Stimulated activated memory B cell treated with anti-CD40 and anti-IgM and Interleukin-4, amounts not matched to agents 10 μg/mL and 1 μg/mL and 100 μg/mL, for 72 hours (primary cell): Measurements from ENCODE around the gene ERC2.

Experiments used
- ATAC-seq: fragments of 150-1000 bp; cut with Tn5 transposase; 2 replicates; pipeline ENCODE4 v1.10.0; 2021
- H3K27ac Mint-ChIP-seq: one replicate; pipeline ENCODE4 v1.8.0; 2022; ENCODE audit warnings: mild to moderate bottlenecking, mixed read lengths
- H3K27me3 Mint-ChIP-seq: one replicate; pipeline ENCODE4 v1.8.0; 2022; ENCODE audit warnings: mixed read lengths
- H3K36me3 Mint-ChIP-seq: one replicate; pipeline ENCODE4 v1.8.0; 2022; ENCODE audit warnings: mixed read lengths
- H3K4me1 Mint-ChIP-seq: one replicate; pipeline ENCODE4 v1.8.0; 2022; ENCODE audit warnings: mixed read lengths
- H3K4me3 Mint-ChIP-seq: one replicate; pipeline ENCODE4 v1.8.0; 2022; ENCODE audit warnings: mild to moderate bottlenecking, moderate library complexity, mixed read lengths
- H3K9me3 Mint-ChIP-seq: one replicate; pipeline ENCODE4 v1.8.0; 2022; ENCODE audit warnings: mixed read lengths

The ERC2 gene

GRCh38 chr3:55714057-55714456, 754.2 kb downstream of the ERC2 start:
- Mint-ChIP-seq H3K9me3 (no peaks in the 10 kb centered on the region), H3K36me3 (no peaks in the 10 kb centered on the region)

GRCh38 chr3:55711646-55712045, 756.6 kb downstream of the ERC2 start:
- Mint-ChIP-seq H3K36me3 (no peaks in the 10 kb centered on the region), H3K4me3 (no peak overlapping the region), H3K9me3 (peaks cover 3% of the 10 kb centered on the region), H3K27me3 (no peaks in the 10 kb centered on the region), H3K4me1 (no peaks in the 10 kb centered on the region), H3K27ac (no peak overlapping the region)
- no peak for ATAC-seq

More at GRCh38 chr3:55714057-55714456, 754.2 kb downstream of the ERC2 start:
- no peak overlapping the region for H3K4me3 Mint-ChIP-seq
- no peaks in the 10 kb centered on the region for H3K4me1 Mint-ChIP-seq
- H3K27me3 Mint-ChIP-seq: no peaks in the 10 kb centered on the region
- no peak for ATAC-seq
- H3K27ac Mint-ChIP-seq: no peak overlapping the region

- H3K36me3 Mint-ChIP-seq: no peaks in the 10 kb centered on the region
Observed at GRCh38 chr3:55709411-55710012, 758.8 kb downstream of the ERC2 start.

GRCh38 chr3:55708921-55709320, 759.3 kb downstream of the ERC2 start:
- Mint-ChIP-seq H3K4me1 (no peaks in the 10 kb centered on the region), H3K27ac (no peak overlapping the region), H3K27me3 (no peaks in the 10 kb centered on the region), H3K4me3 (no peak overlapping the region), H3K36me3 (no peaks in the 10 kb centered on the region), H3K9me3 (peaks cover 3% of the 10 kb centered on the region)
- ATAC-seq: no peak

More at GRCh38 chr3:55709411-55710012, 758.8 kb downstream of the ERC2 start:
- ATAC-seq: no peak
- no peak overlapping the region for H3K4me3 Mint-ChIP-seq
- H3K27me3 Mint-ChIP-seq: no peaks in the 10 kb centered on the region
- no peaks in the 10 kb centered on the region for H3K4me1 Mint-ChIP-seq
- peaks cover 3% of the 10 kb centered on the region for H3K9me3 Mint-ChIP-seq
- no peak overlapping the region for H3K27ac Mint-ChIP-seq

- Mint-ChIP-seq H3K27ac (no peak overlapping the region), H3K9me3 (peaks cover 3% of the 10 kb centered on the region), H3K27me3 (no peaks in the 10 kb centered on the region), H3K4me3 (no peak overlapping the region), H3K4me1 (no peaks in the 10 kb centered on the region), H3K36me3 (no peaks in the 10 kb centered on the region)
- no peak for ATAC-seq
Observed at GRCh38 chr3:55708242-55708641, 760.0 kb downstream of the ERC2 start.

- Mint-ChIP-seq H3K4me1 (no peaks in the 10 kb centered on the region), H3K4me3 (no peak overlapping the region), H3K9me3 (peaks cover 3% of the 10 kb centered on the region), H3K36me3 (no peaks in the 10 kb centered on the region), H3K27me3 (no peaks in the 10 kb centered on the region), H3K27ac (no peak overlapping the region)
- no peak for ATAC-seq
Observed at GRCh38 chr3:55704521-55704920, 763.7 kb downstream of the ERC2 start.

GRCh38 chr3:55702822-55703221, 765.4 kb downstream of the ERC2 start:
- Mint-ChIP-seq H3K27ac (no peak overlapping the region), H3K4me1 (no peaks in the 10 kb centered on the region), H3K27me3 (no peaks in the 10 kb centered on the region), H3K36me3 (no peaks in the 10 kb centered on the region), H3K4me3 (no peak overlapping the region), H3K9me3 (no peaks in the 10 kb centered on the region)
- no peak for ATAC-seq

GRCh38 chr3:55701997-55702396, 766.3 kb downstream of the ERC2 start:
- Mint-ChIP-seq H3K27ac (no peak overlapping the region), H3K27me3 (no peaks in the 10 kb centered on the region), H3K4me3 (no peak overlapping the region), H3K9me3 (no peaks in the 10 kb centered on the region), H3K36me3 (no peaks in the 10 kb centered on the region), H3K4me1 (no peaks in the 10 kb centered on the region)
- ATAC-seq: no peak

- Mint-ChIP-seq H3K36me3 (no peaks in the 10 kb centered on the region), H3K4me3 (no peak overlapping the region), H3K9me3 (no peaks in the 10 kb centered on the region), H3K27ac (no peak overlapping the region), H3K27me3 (no peaks in the 10 kb centered on the region), H3K4me1 (no peaks in the 10 kb centered on the region)
- no peak for ATAC-seq
Observed at GRCh38 chr3:55698831-55699230, 769.4 kb downstream of the ERC2 start.

GRCh38 chr3:55697177-55697865, 770.9 kb downstream of the ERC2 start:
- ATAC-seq: no peak
- H3K9me3 Mint-ChIP-seq: peaks cover 3% of the 10 kb centered on the region

GRCh38 chr3:55692957-55693558, 775.2 kb downstream of the ERC2 start:
- Mint-ChIP-seq H3K36me3 (no peaks in the 10 kb centered on the region), H3K27ac (no peak overlapping the region)

More at GRCh38 chr3:55697177-55697865, 770.9 kb downstream of the ERC2 start:
- no peaks in the 10 kb centered on the region for H3K4me1 Mint-ChIP-seq
- H3K36me3 Mint-ChIP-seq: no peaks in the 10 kb centered on the region
- no peak overlapping the region for H3K27ac Mint-ChIP-seq
- no peak overlapping the region for H3K4me3 Mint-ChIP-seq
- no peaks in the 10 kb centered on the region for H3K27me3 Mint-ChIP-seq

GRCh38 chr3:55692295-55692956, 775.8 kb downstream of the ERC2 start:
- ATAC-seq: no peak
- no peak overlapping the region for H3K4me3 Mint-ChIP-seq

More at GRCh38 chr3:55692957-55693558, 775.2 kb downstream of the ERC2 start:
- Mint-ChIP-seq H3K4me1 (no peaks in the 10 kb centered on the region), H3K27me3 (no peaks in the 10 kb centered on the region), H3K4me3 (no peak overlapping the region), H3K9me3 (peaks cover 3% of the 10 kb centered on the region)
- ATAC-seq: no peak

GRCh38 chr3:55691141-55691540, 777.1 kb downstream of the ERC2 start:
- ATAC-seq: no peak
- no peak overlapping the region for H3K27ac Mint-ChIP-seq
- H3K9me3 Mint-ChIP-seq: peaks cover 3% of the 10 kb centered on the region
- no peak overlapping the region for H3K4me3 Mint-ChIP-seq
- H3K36me3 Mint-ChIP-seq: no peaks in the 10 kb centered on the region
- no peaks in the 10 kb centered on the region for H3K27me3 Mint-ChIP-seq
- no peaks in the 10 kb centered on the region for H3K4me1 Mint-ChIP-seq

More at GRCh38 chr3:55692295-55692956, 775.8 kb downstream of the ERC2 start:
- Mint-ChIP-seq H3K4me1 (no peaks in the 10 kb centered on the region), H3K36me3 (no peaks in the 10 kb centered on the region), H3K9me3 (peaks cover 3% of the 10 kb centered on the region), H3K27ac (no peak overlapping the region), H3K27me3 (no peaks in the 10 kb centered on the region)

GRCh38 chr3:55690726-55691125, 777.5 kb downstream of the ERC2 start:
- peaks cover 3% of the 10 kb centered on the region for H3K9me3 Mint-ChIP-seq
- no peaks in the 10 kb centered on the region for H3K27me3 Mint-ChIP-seq
- no peak for ATAC-seq
- no peaks in the 10 kb centered on the region for H3K4me1 Mint-ChIP-seq
- H3K27ac Mint-ChIP-seq: no peak overlapping the region
- no peak overlapping the region for H3K4me3 Mint-ChIP-seq
- no peaks in the 10 kb centered on the region for H3K36me3 Mint-ChIP-seq

- Mint-ChIP-seq H3K27ac (no peak overlapping the region), H3K4me1 (no peaks in the 10 kb centered on the region), H3K9me3 (peaks cover 3% of the 10 kb centered on the region), H3K4me3 (no peak overlapping the region), H3K36me3 (no peaks in the 10 kb centered on the region), H3K27me3 (no peaks in the 10 kb centered on the region)
- ATAC-seq: no peak
Observed at GRCh38 chr3:55690177-55690576, 778.1 kb downstream of the ERC2 start.
